Activated CD8-positive, alpha-beta T cell treated with anti-CD3 and anti-CD28 coated beads, Interleukin-2, amount 10 ng/mL, durations not matched to agents 7 days and 5 days (primary cell): ENCODE measurements around the gene ARPC4. TPM values are rescaled to one million over a fixed set of nuclear protein-coding genes. Genes with fewer than 3 reads are reported as not detected.
"Not testable (repeated sequence)": the region's sequence is repeated elsewhere in the genome, so short reads cannot be mapped to it uniquely, and the experiment has no call there.

ENCODE experiments used
- ATAC-seq: fragments of 150-1000 bp; cut with Tn5 transposase; one replicate; pipeline ENCODE4 v1.10.0; 2021; ENCODE audit warnings: moderate library complexity
- CTCF ChIA-PET: fragments of 350-600 bp; sonication (Branson Sonifier 250); formaldehyde crosslinking; loops from one replicate; lab custom pipeline; 2021; ENCODE audit warnings: antibody characterized with exemption; lab: Charles Lee
- POLR2A ChIA-PET: fragments of 350-600 bp; sonication (Branson Sonifier 250); formaldehyde crosslinking; loops from one replicate; lab custom pipeline; 2021; ENCODE audit warnings: antibody characterized with exemption; lab: Charles Lee
- DNase-seq: peaks from one replicate; pipeline ENCODE4 v3.0.0-alpha.2; 2020
- H3K27ac Mint-ChIP-seq: one replicate; pipeline ENCODE4 v1.8.0; 2021; ENCODE audit warnings: mild to moderate bottlenecking, mixed read lengths
- H3K27me3 Mint-ChIP-seq: one replicate; pipeline ENCODE4 v1.8.0; 2021; ENCODE audit warnings: low read depth, mixed read lengths
- H3K36me3 Mint-ChIP-seq: one replicate; pipeline ENCODE4 v1.8.0; 2021; ENCODE audit warnings: low read depth, mixed read lengths
- H3K4me1 Mint-ChIP-seq: one replicate; pipeline ENCODE4 v1.8.0; 2021; ENCODE audit warnings: low read depth, mixed read lengths
- H3K4me3 Mint-ChIP-seq: one replicate; pipeline ENCODE4 v1.8.0; 2021; ENCODE audit warnings: mild to moderate bottlenecking, mixed read lengths
- H3K9me3 Mint-ChIP-seq: one replicate; pipeline ENCODE4 v1.8.0; 2022; ENCODE audit warnings: mixed read lengths; ENCODE audit not compliant: insufficient read depth
- total RNA-seq, 2 experiments: library from RNA; stranded (reverse); gene quantifications; one replicate each; pipeline ENCODE4 v1.2.3, GENCODE V29; 2021

Gene ARPC4
- total RNA-seq, 2 experiments from 2014 or later: 317 to 321 TPM

- POLR2A ChIA-PET, H3K9me3 Mint-ChIP-seq, H3K27ac Mint-ChIP-seq, H3K27me3 Mint-ChIP-seq, DNase-seq, ATAC-seq, H3K4me3 Mint-ChIP-seq, H3K4me1 Mint-ChIP-seq, H3K36me3 Mint-ChIP-seq: not testable (repeated sequence)
- CTCF ChIA-PET: interaction anchor here (0.9 kb wide), 1 partner anchor 9 kb away, joined by 3 read pairs; no protein-coding TSS in a partner anchor
Observed at GRCh38 chr3:9854291-9854940, 61.5 kb downstream of the ARPC4 start.

GRCh38 chr3:9855594-9855993 is 62.7 kb downstream of the ARPC4 start:
- peaks cover 9% of the 10 kb centered on the region for H3K27me3 Mint-ChIP-seq
- H3K9me3 Mint-ChIP-seq: no peaks in the 10 kb centered on the region
- DNase-seq (no peak), ATAC-seq (no peak)
- CTCF ChIA-PET: no interaction called here
- H3K27ac Mint-ChIP-seq: no peak overlapping the region
- H3K4me1 Mint-ChIP-seq: peaks cover 6% of the 10 kb centered on the region
- no peaks in the 10 kb centered on the region for H3K36me3 Mint-ChIP-seq
- POLR2A ChIA-PET: interaction anchor here (0.6 kb wide), 1 partner anchor 34 kb away, joined by 3 read pairs; no protein-coding TSS in a partner anchor
- no peak overlapping the region for H3K4me3 Mint-ChIP-seq

Other genes starting within 250 kb of the ARPC4 start
- not detected for gene LHFPL4, start 239.3 kb upstream of the ARPC4 start, total RNA-seq
- gene MTMR14, start 143.6 kb upstream of the ARPC4 start, total RNA-seq: 10 to 100 TPM; 45.7 TPM
- gene CPNE9, start 89.2 kb upstream of the ARPC4 start, total RNA-seq: not detected
- 10 to 100 TPM; 54.7 to 57.4 TPM for gene BRPF1, start 61.3 kb upstream of the ARPC4 start, total RNA-seq
- gene OGG1, start 43.1 kb upstream of the ARPC4 start, total RNA-seq: 10 to 100 TPM; 36.9 to 37.7 TPM
- 10 to 100 TPM; 33.5 to 35.7 TPM for gene CAMK1, start 23.1 kb upstream of the ARPC4 start, total RNA-seq
- gene TADA3, start 609 bp upstream of the ARPC4 start, total RNA-seq: 10 to 100 TPM; 83.2 to 85.6 TPM
- 10 to 100 TPM; 53.7 to 55.2 TPM for gene TTLL3, start 17.2 kb downstream of the ARPC4 start, total RNA-seq
- gene RPUSD3, start 50.9 kb downstream of the ARPC4 start, total RNA-seq: 10 to 100 TPM; 48.4 to 49.7 TPM
- not detected for gene CIDEC, start 87.2 kb downstream of the ARPC4 start, total RNA-seq
- 10 to 100 TPM; 30.2 to 31.0 TPM for gene JAGN1, start 97.5 kb downstream of the ARPC4 start, total RNA-seq
- gene IL17RE, start 109.8 kb downstream of the ARPC4 start, total RNA-seq: 1 to 10 TPM; 1.3 to 1.8 TPM
- gene IL17RC, start 124.0 kb downstream of the ARPC4 start, total RNA-seq: under 1 TPM; 0.42 to 0.55 TPM
- gene CRELD1, start 140.8 kb downstream of the ARPC4 start, total RNA-seq: 10 to 100 TPM; 10.1 to 10.9 TPM
- 1 to 10 TPM; 5.5 to 6.9 TPM for gene PRRT3, start 159.3 kb downstream of the ARPC4 start, total RNA-seq
- gene EMC3, start 193.8 kb downstream of the ARPC4 start, total RNA-seq: 10 to 100 TPM; 49.0 to 53.4 TPM
- gene FANCD2, start 233.4 kb downstream of the ARPC4 start, total RNA-seq: 10 to 100 TPM; 66.9 to 71.5 TPM